ENCODE measurements around the gene MRPL22.

DNA sequence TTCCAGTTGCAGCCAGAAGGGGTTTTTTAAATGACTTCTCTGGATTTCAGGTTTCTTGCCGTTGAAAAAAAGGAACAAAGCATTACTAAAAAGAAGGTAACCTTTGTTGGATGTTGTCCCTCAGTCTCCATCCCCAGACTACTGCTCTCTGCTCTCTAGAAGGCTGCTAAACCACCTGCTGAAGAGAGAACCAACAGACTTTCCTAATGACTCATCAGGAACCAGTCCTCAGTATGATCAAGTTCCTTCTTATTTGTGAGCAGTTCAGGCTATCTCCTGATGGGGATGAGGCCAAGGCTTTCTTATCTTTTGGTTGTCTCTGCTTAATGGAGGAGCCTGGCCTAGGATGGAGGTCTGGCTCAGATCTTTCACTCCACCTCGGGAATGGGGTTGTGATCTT is 76.7 kb downstream of the MRPL22 start:
- no peak for TF ChIP-seq ELF4 (IDR thresholded peaks at IDR 0.05)
- TF ChIP-seq, protein P1, sequence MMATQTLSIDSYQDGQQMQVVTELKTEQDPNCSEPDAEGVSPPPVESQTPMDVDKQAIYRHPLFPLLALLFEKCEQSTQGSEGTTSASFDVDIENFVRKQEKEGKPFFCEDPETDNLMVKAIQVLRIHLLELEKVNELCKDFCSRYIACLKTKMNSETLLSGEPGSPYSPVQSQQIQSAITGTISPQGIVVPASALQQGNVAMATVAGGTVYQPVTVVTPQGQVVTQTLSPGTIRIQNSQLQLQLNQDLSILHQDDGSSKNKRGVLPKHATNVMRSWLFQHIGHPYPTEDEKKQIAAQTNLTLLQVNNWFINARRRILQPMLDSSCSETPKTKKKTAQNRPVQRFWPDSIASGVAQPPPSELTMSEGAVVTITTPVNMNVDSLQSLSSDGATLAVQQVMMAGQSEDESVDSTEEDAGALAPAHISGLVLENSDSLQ (IDR thresholded peaks at IDR 0.05) = no peak
- no peak for TF ChIP-seq SUZ12 (IDR thresholded peaks at IDR 0.05)
- TF ChIP-seq NFRKB (IDR thresholded peaks at IDR 0.05) = no peak
- no peak for TF ChIP-seq SP1 (IDR thresholded peaks at IDR 0.05)
- no peak for TF ChIP-seq ZNF384 (IDR thresholded peaks at IDR 0.05)
- no peak for TF ChIP-seq FOXA1 (IDR thresholded peaks at IDR 0.05)
- no peak for TF ChIP-seq BHLHE40 (IDR thresholded peaks at IDR 0.05; ENCODE audit: borderline replicate concordance)
- no peak for TF ChIP-seq HDGF (IDR thresholded peaks at IDR 0.05; ENCODE audit: borderline replicate concordance)
- TF ChIP-seq FOXM1 (IDR thresholded peaks at IDR 0.05; ENCODE audit: borderline replicate concordance) = no peak
- TF ChIP-seq FOXK2 (IDR thresholded peaks at IDR 0.05) = no peak
- TF ChIP-seq ARNT (IDR thresholded peaks at IDR 0.05) = no peak
- TF ChIP-seq TARDBP (IDR thresholded peaks at IDR 0.05) = no peak
- TF ChIP-seq CTBP1 (IDR thresholded peaks at IDR 0.05; ENCODE audit: borderline replicate concordance) = no peak

Measured in HEK293T (cell line).